Measurements from ENCODE around the gene TNP1. TPM values are rescaled to one million over a fixed set of nuclear protein-coding genes. Genes with fewer than 3 reads are reported as not detected.

Gene TNP1
- total RNA-seq, 1 experiment from 2014 or later: not detected

GRCh38 chr2:216849987-216850386 is 9.9 kb downstream of the TNP1 start:
- H3K9me3 ChIP-seq (ENCODE audit: control insufficient read depth, low read depth, low read length): no peaks in the 10 kb centered on the region
- no CpG with 5 or more reads among the region's 10 CpGs for WGBS (ENCODE audit: extremely low coverage, insufficient read length, low lambda C conversion rate)
- no peak overlapping the region for H2BK15ac ChIP-seq (ENCODE audit: low read depth, low read length)
- no peak overlapping the region for H2AFZ ChIP-seq (ENCODE audit: low read length)
- H3K79me1 ChIP-seq (ENCODE audit: insufficient read depth, low read depth, low read length, poor library complexity, severe bottlenecking): no peaks in the 10 kb centered on the region
- H3K9ac ChIP-seq (ENCODE audit: extremely low read depth, insufficient read length, low read length): no peak overlapping the region
- no peaks in the 10 kb centered on the region for H3K23me2 ChIP-seq (ENCODE audit: insufficient read length, low read depth, low read length, poor library complexity, severe bottlenecking)
- H3K27me3 ChIP-seq (ENCODE audit: insufficient read depth, low read length): no peaks in the 10 kb centered on the region
- no peak overlapping the region for H3T11ph ChIP-seq (ENCODE audit: low read length)
- no peak overlapping the region for H2AK5ac ChIP-seq (ENCODE audit: insufficient read length, low read length)
- H3K4me2 ChIP-seq (ENCODE audit: insufficient read depth, insufficient read length, low read length): no peak overlapping the region
- peaks cover 6 to 7% of the 10 kb centered on the region in 2 experiments for H3K4me1 Mint-ChIP-seq
- no peaks in the 10 kb centered on the region for H3K36me3 Mint-ChIP-seq (ENCODE audit: insufficient read depth in 1 of 3, low read depth in 3 of 3)
- no peak overlapping the region for H3K23ac ChIP-seq (ENCODE audit: insufficient read length, low read depth, low read length)
- no peak overlapping the region for H2BK20ac ChIP-seq (ENCODE audit: low read depth, low read length, poor library complexity, severe bottlenecking)
- H3K27ac ChIP-seq (ENCODE audit: insufficient read length, low read depth, low read length): no peak overlapping the region
- H3K14ac ChIP-seq (ENCODE audit: insufficient read depth, low read length): no peak overlapping the region
- no peaks in the 10 kb centered on the region for H3K4me1 ChIP-seq (ENCODE audit: insufficient read depth, low read length)
- H4K8ac ChIP-seq (replicated peaks; ENCODE audit: insufficient read length, low read depth, low read length): no peak overlapping the region
- H3K27ac Mint-ChIP-seq: no peak overlapping the region; a peak in 1 of 7 replicates
- H2BK120ac ChIP-seq (ENCODE audit: low read depth, low read length, poor library complexity, severe bottlenecking): no peak overlapping the region
- no peaks in the 10 kb centered on the region for H4K20me1 ChIP-seq (ENCODE audit: control insufficient read depth, insufficient read depth, insufficient read length)
- no peak overlapping the region for H3K4me3 Mint-ChIP-seq
- no peak overlapping the region for H3K18ac ChIP-seq (ENCODE audit: insufficient read length, low read depth, low read length)
- H3K27me3 Mint-ChIP-seq (ENCODE audit: low read depth): peaks cover 9% of the 10 kb centered on the region
- H2BK12ac ChIP-seq (ENCODE audit: insufficient read length, low read depth, low read length): no peak overlapping the region
- TF ChIP-seq, protein P1, sequence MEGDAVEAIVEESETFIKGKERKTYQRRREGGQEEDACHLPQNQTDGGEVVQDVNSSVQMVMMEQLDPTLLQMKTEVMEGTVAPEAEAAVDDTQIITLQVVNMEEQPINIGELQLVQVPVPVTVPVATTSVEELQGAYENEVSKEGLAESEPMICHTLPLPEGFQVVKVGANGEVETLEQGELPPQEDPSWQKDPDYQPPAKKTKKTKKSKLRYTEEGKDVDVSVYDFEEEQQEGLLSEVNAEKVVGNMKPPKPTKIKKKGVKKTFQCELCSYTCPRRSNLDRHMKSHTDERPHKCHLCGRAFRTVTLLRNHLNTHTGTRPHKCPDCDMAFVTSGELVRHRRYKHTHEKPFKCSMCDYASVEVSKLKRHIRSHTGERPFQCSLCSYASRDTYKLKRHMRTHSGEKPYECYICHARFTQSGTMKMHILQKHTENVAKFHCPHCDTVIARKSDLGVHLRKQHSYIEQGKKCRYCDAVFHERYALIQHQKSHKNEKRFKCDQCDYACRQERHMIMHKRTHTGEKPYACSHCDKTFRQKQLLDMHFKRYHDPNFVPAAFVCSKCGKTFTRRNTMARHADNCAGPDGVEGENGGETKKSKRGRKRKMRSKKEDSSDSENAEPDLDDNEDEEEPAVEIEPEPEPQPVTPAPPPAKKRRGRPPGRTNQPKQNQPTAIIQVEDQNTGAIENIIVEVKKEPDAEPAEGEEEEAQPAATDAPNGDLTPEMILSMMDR (conservative IDR thresholded peaks at IDR 0.05): no peak
- no peak overlapping the region for H3K4ac ChIP-seq (ENCODE audit: low read depth, low read length)
- no peak for DNase-seq
- H4K5ac ChIP-seq (ENCODE audit: insufficient read length, low read depth, low read length): no peak overlapping the region
- no peaks in the 10 kb centered on the region for H3K9me3 Mint-ChIP-seq
- no peaks in the 10 kb centered on the region for H3K79me2 ChIP-seq (ENCODE audit: insufficient read depth, low read length)
- H4K91ac ChIP-seq (ENCODE audit: insufficient read length, low read depth, low read length): no peak overlapping the region
- no peak overlapping the region for H3K56ac ChIP-seq (ENCODE audit: insufficient read length, low read depth, low read length)
- H2BK5ac ChIP-seq (ENCODE audit: insufficient read length, low read length): no peak overlapping the region

Data from H9 (cell line).